GM12872 (cell line): Measurements from ENCODE around the gene LDHB.

Source experiments
- TF ChIP-seq, protein P1 (sequence below): IDR thresholded peaks from 3 replicates; pipeline ENCODE4 v1.5.1; 2011; ENCODE audit warnings: low read depth, mild to moderate bottlenecking, low read length, moderate library complexity; ENCODE audit not compliant: insufficient read depth

LDHB gene

DNA sequence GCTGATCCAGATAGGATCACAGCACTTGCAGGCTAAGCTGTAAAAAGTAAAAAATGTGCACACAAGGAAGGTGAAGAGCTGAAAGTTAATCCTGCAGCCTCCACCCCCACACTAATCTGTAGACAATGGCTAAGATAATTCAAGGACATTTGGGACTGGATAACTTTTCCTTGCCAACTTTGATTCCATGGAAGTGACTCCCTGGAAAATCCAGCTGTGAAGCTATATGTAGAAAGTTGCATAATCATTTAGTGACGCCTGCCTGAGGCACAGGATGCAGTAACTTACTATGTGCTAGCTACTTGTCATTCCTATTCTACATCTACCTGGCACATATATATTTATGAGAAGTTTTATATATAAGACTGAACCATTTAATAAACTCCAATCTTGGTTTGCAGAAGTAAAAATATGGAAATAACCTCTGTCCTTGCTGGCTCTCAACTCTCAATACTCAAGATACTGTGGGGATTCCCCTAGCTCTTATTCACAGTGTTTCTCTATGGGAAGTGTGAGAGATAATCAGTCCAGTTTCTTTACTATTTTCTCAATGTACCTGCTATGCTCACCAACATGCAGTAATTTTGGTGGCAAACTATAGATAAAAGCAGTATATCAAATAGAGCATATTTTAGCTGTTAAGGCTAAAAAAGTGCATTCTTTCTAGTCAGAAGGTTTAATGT lies 14.8 kb downstream of the LDHB start:
- TF ChIP-seq, protein P1, sequence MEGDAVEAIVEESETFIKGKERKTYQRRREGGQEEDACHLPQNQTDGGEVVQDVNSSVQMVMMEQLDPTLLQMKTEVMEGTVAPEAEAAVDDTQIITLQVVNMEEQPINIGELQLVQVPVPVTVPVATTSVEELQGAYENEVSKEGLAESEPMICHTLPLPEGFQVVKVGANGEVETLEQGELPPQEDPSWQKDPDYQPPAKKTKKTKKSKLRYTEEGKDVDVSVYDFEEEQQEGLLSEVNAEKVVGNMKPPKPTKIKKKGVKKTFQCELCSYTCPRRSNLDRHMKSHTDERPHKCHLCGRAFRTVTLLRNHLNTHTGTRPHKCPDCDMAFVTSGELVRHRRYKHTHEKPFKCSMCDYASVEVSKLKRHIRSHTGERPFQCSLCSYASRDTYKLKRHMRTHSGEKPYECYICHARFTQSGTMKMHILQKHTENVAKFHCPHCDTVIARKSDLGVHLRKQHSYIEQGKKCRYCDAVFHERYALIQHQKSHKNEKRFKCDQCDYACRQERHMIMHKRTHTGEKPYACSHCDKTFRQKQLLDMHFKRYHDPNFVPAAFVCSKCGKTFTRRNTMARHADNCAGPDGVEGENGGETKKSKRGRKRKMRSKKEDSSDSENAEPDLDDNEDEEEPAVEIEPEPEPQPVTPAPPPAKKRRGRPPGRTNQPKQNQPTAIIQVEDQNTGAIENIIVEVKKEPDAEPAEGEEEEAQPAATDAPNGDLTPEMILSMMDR, result no peak

DNA sequence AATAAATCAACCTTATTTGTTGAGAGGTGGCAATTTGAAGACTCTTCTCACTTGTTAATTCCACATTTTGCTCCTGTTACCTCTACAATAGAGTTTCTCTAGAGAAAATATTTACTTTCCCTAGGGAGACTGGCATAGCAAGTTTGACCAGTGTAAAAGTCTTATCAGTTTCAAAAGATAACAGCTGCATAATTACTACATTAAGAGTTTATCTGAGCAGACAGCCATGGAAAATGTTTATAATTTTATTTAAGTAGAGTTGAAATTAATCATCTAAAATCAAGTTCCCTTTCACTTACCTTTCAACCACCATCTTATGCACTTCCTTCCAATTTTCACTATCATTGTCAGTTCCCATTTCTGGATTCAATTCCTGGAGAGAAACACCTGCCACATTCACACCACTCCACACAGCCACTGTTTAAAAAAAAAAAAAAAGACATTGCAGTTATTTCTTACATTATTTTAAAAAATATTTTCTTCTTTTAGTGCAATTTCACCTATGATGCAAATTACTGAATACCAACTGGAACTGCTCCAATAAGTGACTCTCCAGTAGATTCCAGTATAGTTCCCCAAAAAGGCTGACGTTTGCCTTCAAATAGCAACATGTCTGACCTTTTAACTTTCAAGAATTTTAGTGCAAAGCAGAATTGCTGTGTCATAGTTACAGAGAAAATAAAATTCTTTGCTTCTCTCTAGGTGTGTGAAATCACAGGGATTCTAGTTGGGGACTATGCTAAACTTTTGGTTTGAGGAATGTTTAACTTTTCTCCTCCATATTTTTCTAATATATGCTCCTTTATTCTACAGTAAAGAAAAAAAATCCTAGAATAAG lies 19.4 kb downstream of the LDHB start:
- TF ChIP-seq, protein P1, result no peak

DNA sequence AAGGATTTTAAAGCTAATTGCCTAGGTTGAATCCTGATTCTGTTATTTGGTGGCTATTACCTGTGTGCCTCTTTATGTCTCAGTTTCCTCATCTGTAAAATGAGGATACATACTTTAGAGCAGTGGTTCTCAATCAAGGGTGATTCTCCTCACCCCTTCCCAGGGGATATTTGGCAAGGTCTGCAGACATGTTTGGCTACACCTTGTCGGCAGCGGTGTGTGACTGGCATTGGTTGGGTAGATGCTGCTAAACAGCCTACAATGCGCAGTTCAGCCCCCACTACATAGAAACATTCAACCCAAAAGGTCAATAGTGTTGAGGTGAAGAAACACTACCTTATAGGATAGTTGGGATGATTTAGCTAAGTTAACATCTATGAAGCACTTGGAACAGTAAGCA lies 23.4 kb downstream of the LDHB start:
- TF ChIP-seq, protein P1, result no peak

DNA sequence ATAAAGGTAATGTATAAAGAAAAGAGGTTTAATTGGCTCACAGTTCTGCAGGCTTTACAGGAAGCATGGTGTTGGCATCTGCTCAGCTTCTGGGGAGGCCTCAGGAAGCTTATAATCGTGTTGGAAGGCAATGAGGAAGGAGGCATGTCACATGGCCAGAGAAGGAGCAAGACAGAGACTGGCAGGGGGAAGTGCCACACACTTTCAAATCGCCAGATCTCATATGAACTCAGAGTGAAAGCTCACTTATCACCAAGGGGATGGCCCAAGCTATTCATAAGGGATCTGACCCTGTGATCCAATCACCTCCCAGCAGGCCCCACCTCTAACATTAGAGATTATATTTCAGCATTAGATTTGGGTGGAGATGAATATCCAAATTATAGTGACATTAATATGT lies 26.3 kb downstream of the LDHB start:
- TF ChIP-seq, protein P1, result no peak

DNA sequence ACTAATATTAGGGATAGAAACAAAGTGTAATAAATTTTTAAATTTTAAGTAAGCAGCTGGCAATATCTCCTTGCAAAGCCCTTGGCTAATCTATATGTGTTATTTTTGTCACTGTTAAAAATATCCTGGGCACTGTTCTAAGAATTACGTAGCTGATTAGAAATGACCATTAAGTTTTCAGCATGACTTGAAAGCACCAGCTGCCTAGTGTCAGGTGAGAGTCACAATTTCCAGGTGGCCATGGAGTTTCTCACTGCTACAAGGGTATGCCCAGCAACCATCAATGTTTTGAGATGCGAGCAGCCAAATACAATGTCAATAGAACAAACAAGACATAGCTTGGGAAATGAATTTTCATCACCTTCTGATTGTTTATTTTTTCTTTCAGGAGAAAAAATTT lies 29.7 kb downstream of the LDHB start:
- TF ChIP-seq, protein P1, result no peak

DNA sequence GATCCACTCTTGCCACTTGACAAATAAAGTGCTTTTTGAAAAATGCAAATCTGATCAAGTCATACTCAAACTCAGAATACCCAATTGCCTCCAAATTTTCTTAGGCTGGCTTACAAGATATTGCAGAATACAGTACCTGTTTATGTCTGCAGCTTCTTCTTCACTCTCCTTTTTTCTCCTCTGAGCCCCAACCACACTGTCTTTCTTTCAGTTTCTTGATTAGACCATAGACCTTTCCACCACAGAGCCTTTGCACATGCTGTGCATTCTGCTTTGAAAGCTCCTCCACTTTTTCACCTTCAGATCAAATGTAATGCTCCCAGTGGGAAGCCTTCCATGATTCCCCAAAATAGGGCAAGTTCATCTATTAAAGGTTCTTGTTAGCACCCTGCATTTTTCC lies 39.1 kb downstream of the LDHB start:
- TF ChIP-seq, protein P1, result no peak

DNA sequence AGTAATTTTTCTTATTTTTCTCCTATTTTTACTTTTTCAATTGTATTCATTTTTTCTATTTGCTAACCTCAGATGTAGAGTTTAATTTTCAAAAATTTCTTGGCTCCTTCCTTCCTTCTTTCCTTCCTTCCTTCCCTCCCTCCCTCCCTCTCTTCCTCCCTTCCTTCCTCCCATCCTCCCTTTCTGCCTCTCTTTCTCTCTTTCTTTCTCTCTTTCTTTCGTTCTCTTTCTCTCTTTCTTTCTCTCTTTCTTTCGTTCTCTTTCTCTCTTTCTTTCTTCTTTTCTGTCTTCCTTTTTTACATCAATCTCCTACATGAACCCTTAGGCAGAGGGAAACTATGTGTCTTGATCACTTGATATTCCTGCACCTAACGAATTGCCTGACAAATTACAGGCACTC lies 40.6 kb downstream of the LDHB start:
- TF ChIP-seq, protein P1, result no peak
